Endothelial cell of umbilical vein (primary cell): ENCODE results near the gene KREMEN1. TPM values are rescaled to one million over a fixed set of nuclear protein-coding genes. Genes with fewer than 3 reads are reported as not detected.

Experiments
- BruUV-seq: library from RNA; stranded (reverse); fragments of 400-500 nt; replicated peaks from 2 replicates; lab custom pipeline; 2021; lab: Mats Ljungman, UMichigan
- CTCF ChIA-PET: fragments of 300-600, 350-600 bp; sonication (Branson Sonifier 250); formaldehyde crosslinking; loops from one replicate; lab custom pipeline; 2021; ENCODE audit warnings: antibody characterized with exemption, inconsistent platforms; lab: Charles Lee
- POLR2A ChIA-PET: fragments of 300-600, 350-600 bp; sonication (Branson Sonifier 250); formaldehyde crosslinking; loops from one replicate; lab custom pipeline; 2021; ENCODE audit warnings: antibody characterized with exemption, inconsistent platforms; lab: Charles Lee
- DNase-seq: peaks from one replicate; pipeline ENCODE4 v3.0.0-alpha.2; 2011; ENCODE audit warnings: low read depth, low spot score
- FAIRE-seq: peaks from 2 replicates; lab custom pipeline; 2011; peaks lifted over from hg19 to GRCh38; lab: Jason Lieb, UNC
- H2AFZ ChIP-seq: 2 replicates; pipeline ENCODE4 v1.6.0; 2012; ENCODE audit warnings: low read depth, low read length, control low read depth, inconsistent platforms
- H3K27ac ChIP-seq: 2 replicates; pipeline ENCODE4 v1.5.1; 2011; ENCODE audit warnings: low read depth, mild to moderate bottlenecking, control low read depth, low read length, moderate library complexity; ENCODE audit not compliant: insufficient read depth
- H3K27me3 ChIP-seq, 2 experiments: 2 replicates each; pipeline versions ENCODE4 v1.6.0 to v1.6.1; 2011; ENCODE audit warnings: low read length in 2 of 2, mixed read lengths in 1 of 2; ENCODE audit not compliant: control insufficient read depth in 2 of 2, insufficient read depth in 2 of 2
- H3K36me3 ChIP-seq, 2 experiments: 2 replicates in 1 of 2; 3 replicates in 1 of 2; pipeline ENCODE4 v1.5.1; 2011; ENCODE audit warnings: low read length in 2 of 2, mild to moderate bottlenecking in 1 of 2, moderate library complexity in 1 of 2; ENCODE audit not compliant: control insufficient read depth in 2 of 2, insufficient read depth in 2 of 2; ENCODE audit errors: extremely low read depth in 1 of 2
- H3K4me1 ChIP-seq: 3 replicates; pipeline ENCODE4 v1.5.1; 2011; ENCODE audit warnings: mild to moderate bottlenecking, low read length; ENCODE audit not compliant: control insufficient read depth, insufficient read depth; ENCODE audit errors: extremely low read depth
- H3K4me2 ChIP-seq: 2 replicates; pipeline ENCODE4 v1.6.1; 2011; ENCODE audit warnings: low read length, control low read depth, mixed read lengths; ENCODE audit not compliant: insufficient read depth
- H3K4me3 ChIP-seq, 3 experiments: fragments of 200-600 bp in 1 of 3; sonication (generic), shearing (Covaris generic) in 1 of 3; replicated peaks in 1 of 3; 2 replicates each; pipeline ENCODE4 v1.5.1; 2011 to 2016; ENCODE audit warnings: control low read depth in 3 of 3, low read length in 3 of 3, mild to moderate bottlenecking in 2 of 3, inconsistent platforms in 1 of 3, low read depth in 1 of 3, moderate library complexity in 1 of 3; ENCODE audit not compliant: insufficient read depth in 1 of 3
- H3K79me2 ChIP-seq: 2 replicates; pipeline ENCODE4 v1.6.0; 2012; ENCODE audit warnings: low read length, inconsistent platforms; ENCODE audit not compliant: control insufficient read depth, insufficient read depth
- H3K9ac ChIP-seq: replicated peaks from 2 replicates; pipeline ENCODE3; 2011; ENCODE audit warnings: low read length, control low read depth; ENCODE audit not compliant: insufficient read depth; ENCODE audit errors: extremely low read depth
- H3K9me1 ChIP-seq: replicated peaks from 3 replicates; pipeline ENCODE4 v1.6.0; 2011; ENCODE audit warnings: mild to moderate bottlenecking, low read length; ENCODE audit not compliant: control insufficient read depth, insufficient read depth; ENCODE audit errors: extremely low read depth
- H3K9me3 ChIP-seq: replicated peaks from 2 replicates; pipeline ENCODE4 v1.5.1; 2012; ENCODE audit warnings: low read length, inconsistent platforms; ENCODE audit not compliant: control insufficient read depth, insufficient read depth
- H4K20me1 ChIP-seq: replicated peaks from 2 replicates; pipeline ENCODE3; 2011; ENCODE audit warnings: mild to moderate bottlenecking, low read length; ENCODE audit not compliant: control insufficient read depth, insufficient read depth; ENCODE audit errors: extremely low read depth
- CTCF ChIP-seq, 2 donors: IDR thresholded peaks; 1 replicate in 1 of 2; 2 replicates in 1 of 2; pipeline ENCODE4 v1.5.1; 2011; ENCODE audit warnings: low read length in 2 of 2, mild to moderate bottlenecking in 2 of 2, moderate library complexity in 2 of 2, control low read depth in 1 of 2, inconsistent platforms in 1 of 2, low read depth in 1 of 2; ENCODE audit not compliant: insufficient read depth in 1 of 2; ENCODE audit errors: extremely low read depth in 1 of 2
- EZH2 ChIP-seq: IDR thresholded peaks from 2 replicates; pipeline ENCODE4 v1.6.1; 2012; ENCODE audit warnings: borderline replicate concordance, low read depth, mild to moderate bottlenecking, moderate library complexity, low read length, inconsistent platforms; ENCODE audit not compliant: severe bottlenecking
- FOS ChIP-seq: IDR thresholded peaks from 2 replicates; pipeline ENCODE4 v1.6.1; 2011; ENCODE audit warnings: mild to moderate bottlenecking, low read length, moderate library complexity, borderline replicate concordance; ENCODE audit not compliant: insufficient read depth
- GATA2 ChIP-seq: IDR thresholded peaks from 2 replicates; pipeline ENCODE4 v1.7.0; 2011; ENCODE audit warnings: low read depth, mild to moderate bottlenecking, moderate library complexity, mixed read lengths, low read length; ENCODE audit not compliant: insufficient read length, insufficient read depth
- JUN ChIP-seq: IDR thresholded peaks from 2 replicates; pipeline ENCODE4 v1.6.1; 2011; ENCODE audit warnings: borderline replicate concordance, low read depth; ENCODE audit not compliant: insufficient read length, insufficient read depth
- MAX ChIP-seq: IDR thresholded peaks from 2 replicates; pipeline ENCODE4 v1.6.1; 2011; ENCODE audit not compliant: insufficient read depth, insufficient read length
- MYC ChIP-seq: IDR thresholded peaks from one replicate; pipeline ENCODE4 v1.6.1; 2011; ENCODE audit warnings: mild to moderate bottlenecking, low read depth, low read length
- POLR2A ChIP-seq: IDR thresholded peaks from 2 replicates; pipeline ENCODE4 v1.6.1; 2012; ENCODE audit warnings: low read depth, mild to moderate bottlenecking, control low read depth, low read length
- POLR2AphosphoS5 ChIP-seq: IDR thresholded peaks from 2 replicates; pipeline ENCODE4 v1.6.1; 2012; ENCODE audit warnings: low read depth, mild to moderate bottlenecking, control low read depth, low read length, moderate library complexity; ENCODE audit not compliant: insufficient read depth
- dilution Hi-C: fragments of 300-500 bp; cut with MboI; formaldehyde crosslinking; loops from one replicate; pipeline ENCODE4 v1.15.0; 2019; ENCODE audit warnings: low sequenced_read_pairs; ENCODE audit not compliant: extremely low pct_ligation_motif_present
- intact Hi-C: fragments of 100-400 bp; cut with micrococcal nuclease; formaldehyde crosslinking; loops from one replicate; pipeline ENCODE4 v1.10.0; 2022
- polyA plus RNA-seq, 4 experiments: library from polyadenylated mRNA; depleted of rRNA in 3 of 4; stranded (reverse) in 3 of 4; unstranded in 1 of 4; fragments of >200 nt; gene quantifications; 2 replicates each; pipeline versions ENCODE4 v1.2.1 to v1.2.3, GENCODE V29; 2011 to 2012; ENCODE audit warnings: missing spikeins in 1 of 4
- total RNA-seq: library from RNA; stranded (reverse); gene quantifications from 2 replicates; pipeline ENCODE4 v1.2.3, GENCODE V29; 2021

The KREMEN1 gene
- total and polyA plus RNA-seq, 2 donors (not counting 3 experiments of a cell fraction or from before 2014, with no cell fraction given) = 0.58 to 1.1 TPM

- H3K9ac ChIP-seq = no peak overlapping the region
- H3K4me2 ChIP-seq = no peak overlapping the region
- H3K9me3 ChIP-seq = no peaks in the 10 kb centered on the region
- H3K36me3 ChIP-seq = no peaks in the 10 kb centered on the region
- TF ChIP-seq EZH2 = no peak
- no peak for TF ChIP-seq POLR2A
- no peak for TF ChIP-seq JUN
- TF ChIP-seq MAX = no peak
- TF ChIP-seq FOS = no peak
- no peak for TF ChIP-seq MYC
- no peak for TF ChIP-seq POLR2AphosphoS5
- TF ChIP-seq CTCF (IDR thresholded peaks at IDR 0.05; ENCODE audit: extremely low read depth in 1 of 2, insufficient read depth in 1 of 2, low read depth in 1 of 2, low read length in 2 of 2) = no peak
- TF ChIP-seq GATA2 = no peak
- no peaks in the 10 kb centered on the region for H3K9me1 ChIP-seq
- no peak for FAIRE-seq
- dilution Hi-C loops (no loop called here), intact Hi-C loops (no loop called here)
- BruUV-seq = no TSS peak
- H3K27me3 ChIP-seq = peaks cover 2 to 6% of the 10 kb centered on the region in 2 experiments
- no peaks in the 10 kb centered on the region for H4K20me1 ChIP-seq
- ChIA-PET POLR2A (no interaction called here), CTCF (interaction anchor here (1.4 kb wide), 1 partner anchor 9 kb away, joined by 6 read pairs; the partner anchor contains the start of gene KREMEN1)
- no peaks in the 10 kb centered on the region for H3K79me2 ChIP-seq
- H3K4me3 ChIP-seq = no peak overlapping the region
- H3K4me1 ChIP-seq = no peaks in the 10 kb centered on the region
- H2AFZ ChIP-seq = no peak overlapping the region
- no peak overlapping the region for H3K27ac ChIP-seq
- no peak for DNase-seq
Observed at GRCh38 chr22:29081517-29082236, 8.8 kb downstream of the KREMEN1 start.
